K562 (cell line): ENCODE data around the gene PILRA. TPM values are rescaled to one million over a fixed set of nuclear protein-coding genes. Genes with fewer than 3 reads are reported as not detected.
A peak's percentile ranks its signal among the peaks of the same experiment; 100 is the strongest.

Source experiments
- ATF3 ChIP-seq, 2 experiments: fragments of 450-650 bp in 1 of 2; sonication (generic) in 1 of 2; formaldehyde crosslinking in 1 of 2; IDR thresholded peaks in 1 of 2; conservative IDR thresholded peaks in 1 of 2; 2 replicates each; pipeline versions ENCODE4 v1.6.1 to v1.8.1; 2016 to 2023; ENCODE audit warnings: mild to moderate bottlenecking in 2 of 2, moderate library complexity in 2 of 2, inconsistent platforms in 1 of 2, missing genetic modification reagents in 1 of 2
- ATF4 ChIP-seq: fragments of 450-650 bp; formaldehyde crosslinking; IDR thresholded peaks from 2 replicates; pipeline ENCODE4 v1.4.0; 2022; ENCODE audit warnings: mild to moderate bottlenecking, moderate library complexity
- CHD1 ChIP-seq: fragments of 200-600 bp; sonication (generic); IDR thresholded peaks from one replicate; pipeline ENCODE4 v1.6.1; 2012; ENCODE audit warnings: mild to moderate bottlenecking, moderate library complexity, low read length, inconsistent platforms
- EWSR1 ChIP-seq: fragments of 450-650 bp; IDR thresholded peaks from 2 replicates; pipeline ENCODE4 v1.6.1; 2018; ENCODE audit warnings: borderline replicate concordance, mild to moderate bottlenecking, low read depth, moderate library complexity; ENCODE audit not compliant: partially characterized antibody
- HEY1 ChIP-seq: fragments of 250-450 bp; sonication (Bioruptor Pico); IDR thresholded peaks from 2 replicates; pipeline ENCODE4 v1.5.0; 2020; ENCODE audit warnings: mild to moderate bottlenecking, moderate library complexity, borderline replicate concordance
- LARP7 ChIP-seq: fragments of 450-650 bp; IDR thresholded peaks from 2 replicates; pipeline ENCODE4 v1.6.1; 2016
- MCM7 ChIP-seq, 2 experiments: fragments of 450-650 bp; IDR thresholded peaks; 2 replicates each; pipeline ENCODE4 v1.6.1; 2016 to 2018
- MED1 ChIP-seq: sonication (generic); formaldehyde crosslinking; IDR thresholded peaks from 2 replicates; pipeline ENCODE4 v1.8.1; 2023; ENCODE audit warnings: missing genetic modification reagents, borderline replicate concordance
- NR4A1 ChIP-seq, 2 experiments: fragments of 250-450 bp in 1 of 2; fragments of 450-650 bp in 1 of 2; sonication (Bioruptor Pico) in 1 of 2; IDR thresholded peaks; 2 replicates each; pipeline versions ENCODE4 v1.4.0 to v1.6.1; 2016 to 2020; ENCODE audit warnings: mild to moderate bottlenecking in 2 of 2, missing compliant biosample characterization in 1 of 2, missing genetic modification characterization in 1 of 2, moderate library complexity in 1 of 2
- PCBP1 ChIP-seq: fragments of 200-400 bp; formaldehyde crosslinking; IDR thresholded peaks from 2 replicates; pipeline ENCODE4 v1.6.1; 2018; ENCODE audit warnings: mild to moderate bottlenecking, low read depth, low read length; ENCODE audit not compliant: poor library complexity, severe bottlenecking
- POU5F1 ChIP-seq: fragments of 150-350 bp; IDR thresholded peaks from 2 replicates; pipeline ENCODE4 v1.6.1; 2014; ENCODE audit warnings: borderline replicate concordance, low read length, low read depth, mild to moderate bottlenecking; ENCODE audit not compliant: partially characterized antibody
- SFPQ ChIP-seq: fragments of 200-400 bp; formaldehyde crosslinking; IDR thresholded peaks from 2 replicates; pipeline ENCODE4 v1.6.1; 2017; ENCODE audit warnings: mild to moderate bottlenecking, low read depth, low read length, moderate library complexity
- SMARCE1 ChIP-seq: fragments of 450-650 bp; IDR thresholded peaks from 2 replicates; pipeline ENCODE4 v1.7.1; 2016; ENCODE audit warnings: mild to moderate bottlenecking
- TAF9B ChIP-seq: fragments of 450-650 bp; IDR thresholded peaks from 2 replicates; pipeline ENCODE4 v1.6.1; 2018; ENCODE audit warnings: mild to moderate bottlenecking; ENCODE audit not compliant: partially characterized antibody
- THAP7 ChIP-seq: fragments of 250-450 bp; sonication (Bioruptor Pico); IDR thresholded peaks from 2 replicates; pipeline ENCODE4 v1.5.0; 2021
- ZBTB49 ChIP-seq: sonication (generic); formaldehyde crosslinking; IDR thresholded peaks from 2 replicates; pipeline ENCODE4 v1.8.0; 2022; ENCODE audit warnings: missing genetic modification reagents, mild to moderate bottlenecking, borderline replicate concordance
- ZC3H11A ChIP-seq: IDR thresholded peaks from 2 replicates; pipeline ENCODE4 v1.6.1; 2012; ENCODE audit warnings: low read depth, low read length, improper control_type of control experiment
- ZNF23 ChIP-seq: fragments of 250-450 bp; sonication (Bioruptor Pico); IDR thresholded peaks from 2 replicates; pipeline ENCODE4 v1.4.0; 2020; ENCODE audit warnings: mild to moderate bottlenecking
- ZNF830 ChIP-seq: fragments of 250-450 bp; sonication (Bioruptor Pico); IDR thresholded peaks from 2 replicates; pipeline ENCODE4 v1.5.0; 2021; ENCODE audit warnings: mild to moderate bottlenecking
- polyA plus RNA-seq, 8 experiments: library from polyadenylated mRNA; depleted of rRNA in 4 of 8; stranded (reverse) in 5 of 8; unstranded in 3 of 8; fragments of >200 nt; fragmentation: Nextera tagmentation in 2 of 8; fragmentation: Illumina TruSeq in 1 of 8; extraction: Ambion mirVana in 2 of 8; extraction: Trizol in 1 of 8; gene quantifications; 2 replicates each; pipeline versions ENCODE4 v1.2.1 to v1.2.3, GENCODE V29; 2011 to 2014; ENCODE audit warnings: inconsistent platforms in 1 of 8, missing spikeins in 1 of 8
- total RNA-seq, 7 experiments: library from RNA; depleted of rRNA in 6 of 7; stranded (reverse); fragments of >200 nt in 6 of 7; fragmentation: Illumina TruSeq in 2 of 7; extraction: Trizol in 2 of 7; gene quantifications; 2 replicates each; pipeline versions ENCODE4 v1.2.1 to v1.2.3, GENCODE V29; 2011 to 2021; ENCODE audit warnings: low replicate concordance in 1 of 7

The PILRA gene
- total and polyA plus RNA-seq, 9 of the 15 experiments (the other 6 are each of a cell fraction or from before 2014, with no cell fraction given) = 0.13 to 1.8 (median 0.62) TPM

- TF ChIP-seq SFPQ (no peak), NR4A1 (CRISPR knock-in tag; IDR thresholded peaks at IDR 0.05) (no peak), NR4A1 (tag; IDR thresholded peaks at IDR 0.05) (no peak; the same call in 1 of the 2 replicates), MCM7 (IDR thresholded peaks at IDR 0.05) (no peak), CHD1 (peak; percentile 92), THAP7 (CRISPR knock-in tag) (peak; percentile 94), POU5F1 (peak; percentile 27), ATF4 (CRISPR knock-in tag) (peak; percentile 78; the same call in 1 of the 2 replicates), ZC3H11A (no peak; the same call in 1 of the 2 replicates), ZBTB49 (peak; percentile 93; the same call in 1 of the 2 replicates), ZNF830 (CRISPR knock-in tag) (peak; percentile 97), ZNF23 (0 out of 2 replicates have a peak, but pooled peaks have one; percentile 28), PCBP1 (peak; percentile 98), SMARCE1 (peak; percentile 67), HEY1 (no peak), ATF3 (IDR thresholded peaks at IDR 0.05) (no peak), ATF3 (CRISPR knock-in tag; conservative IDR thresholded peaks at IDR 0.05) (peak; percentile 89), TAF9B (peak; percentile 75), MED1 (no peak), EWSR1 (no peak), LARP7 (peak; percentile 88)
These were observed 55.1 kb downstream of the PILRA start, which contains the start of gene ZCWPW1 (continued) for GRCh38 chr7:100428199-100428966.
